DND-41 (cell line): Measurements from ENCODE around the gene TMEM263.

ENCODE experiments used
- ATAC-seq: fragments of 200-7000 bp; cut with Tn5 transposase; 3 replicates; pipeline ENCODE4 v1.9.1; 2021; ENCODE audit warnings: low read depth; ENCODE audit not compliant: insufficient read depth
- DNase-seq: peaks from one replicate; pipeline ENCODE4 v3.0.0-alpha.2; 2020
- H2AFZ ChIP-seq: 2 replicates; pipeline ENCODE4 v1.6.0; 2012; ENCODE audit warnings: low read depth, low read length
- H3K27ac ChIP-seq: 2 replicates; pipeline ENCODE4 v1.5.1; 2012; ENCODE audit warnings: low read length, inconsistent platforms
- H3K27me3 ChIP-seq: fragments of 200-600 bp; sonication (generic); 2 replicates; pipeline ENCODE4 v1.6.0; 2012; ENCODE audit warnings: low read length, mild to moderate bottlenecking, inconsistent platforms; ENCODE audit not compliant: insufficient read depth, poor library complexity
- H3K36me3 ChIP-seq: 2 replicates; pipeline ENCODE4 v1.5.1; 2012; ENCODE audit warnings: low read length, inconsistent platforms; ENCODE audit not compliant: insufficient read depth
- H3K4me1 ChIP-seq: 2 replicates; pipeline ENCODE4 v1.5.1; 2012; ENCODE audit warnings: mild to moderate bottlenecking, low read length; ENCODE audit not compliant: insufficient read depth
- H3K4me2 ChIP-seq: 2 replicates; pipeline ENCODE4 v1.6.0; 2012; ENCODE audit warnings: mild to moderate bottlenecking, moderate library complexity, low read length, inconsistent platforms; ENCODE audit not compliant: insufficient read depth
- H3K4me3 ChIP-seq, 2 experiments: fragments of 200-600 bp in 1 of 2; shearing (Covaris generic) in 1 of 2; 2 replicates each; pipeline ENCODE4 v1.5.1; 2012 to 2016; ENCODE audit warnings: inconsistent platforms in 2 of 2, low read length in 2 of 2, mild to moderate bottlenecking in 2 of 2, low read depth in 1 of 2, moderate library complexity in 1 of 2
- H3K79me2 ChIP-seq: 2 replicates; pipeline ENCODE4 v1.6.0; 2012; ENCODE audit warnings: low read length, inconsistent platforms; ENCODE audit not compliant: insufficient read depth
- H3K9ac ChIP-seq: 2 replicates; pipeline ENCODE4 v1.6.0; 2012; ENCODE audit warnings: low read depth, mild to moderate bottlenecking, inconsistent platforms, low read length, moderate library complexity
- H3K9me3 ChIP-seq: 2 replicates; pipeline ENCODE4 v1.5.1; 2012; ENCODE audit warnings: low read length, moderate library complexity, mild to moderate bottlenecking, inconsistent platforms; ENCODE audit not compliant: insufficient read depth, severe bottlenecking
- H4K20me1 ChIP-seq: 2 replicates; pipeline ENCODE4 v1.6.0; 2012; ENCODE audit warnings: low read length; ENCODE audit not compliant: insufficient read depth
- EZH2 ChIP-seq: IDR thresholded peaks from 3 replicates; pipeline ENCODE4 v1.6.1; 2012; ENCODE audit warnings: borderline replicate concordance, low read depth, mild to moderate bottlenecking, moderate library complexity, low read length, inconsistent platforms; ENCODE audit not compliant: severe bottlenecking
- TF ChIP-seq, protein P1 (sequence below): IDR thresholded peaks from 2 replicates; pipeline ENCODE4 v1.5.1; 2012; ENCODE audit warnings: borderline replicate concordance, low read length, moderate library complexity, mild to moderate bottlenecking; ENCODE audit not compliant: poor library complexity, severe bottlenecking; ENCODE audit errors: extremely low read depth

The TMEM263 gene

GRCh38 chr12:106941481-106942156, 14.1 kb upstream of the TMEM263 start:
- H3K4me3 ChIP-seq, result no peak overlapping the region
- no peak overlapping the region for H2AFZ ChIP-seq
- DNase-seq, result no peak
- ATAC-seq, result no peak
- H3K9ac ChIP-seq, result no peak overlapping the region
- no peaks in the 10 kb centered on the region for H3K27me3 ChIP-seq
- H4K20me1 ChIP-seq, result no peaks in the 10 kb centered on the region
- H3K36me3 ChIP-seq, result no peaks in the 10 kb centered on the region
- no peaks in the 10 kb centered on the region for H3K79me2 ChIP-seq
- peaks cover 17% of the 10 kb centered on the region for H3K9me3 ChIP-seq
- H3K4me2 ChIP-seq, result no peak overlapping the region
- H3K4me1 ChIP-seq, result no peaks in the 10 kb centered on the region
- H3K27ac ChIP-seq, result no peak overlapping the region
- TF ChIP-seq EZH2, result no peak
- TF ChIP-seq, protein P1, sequence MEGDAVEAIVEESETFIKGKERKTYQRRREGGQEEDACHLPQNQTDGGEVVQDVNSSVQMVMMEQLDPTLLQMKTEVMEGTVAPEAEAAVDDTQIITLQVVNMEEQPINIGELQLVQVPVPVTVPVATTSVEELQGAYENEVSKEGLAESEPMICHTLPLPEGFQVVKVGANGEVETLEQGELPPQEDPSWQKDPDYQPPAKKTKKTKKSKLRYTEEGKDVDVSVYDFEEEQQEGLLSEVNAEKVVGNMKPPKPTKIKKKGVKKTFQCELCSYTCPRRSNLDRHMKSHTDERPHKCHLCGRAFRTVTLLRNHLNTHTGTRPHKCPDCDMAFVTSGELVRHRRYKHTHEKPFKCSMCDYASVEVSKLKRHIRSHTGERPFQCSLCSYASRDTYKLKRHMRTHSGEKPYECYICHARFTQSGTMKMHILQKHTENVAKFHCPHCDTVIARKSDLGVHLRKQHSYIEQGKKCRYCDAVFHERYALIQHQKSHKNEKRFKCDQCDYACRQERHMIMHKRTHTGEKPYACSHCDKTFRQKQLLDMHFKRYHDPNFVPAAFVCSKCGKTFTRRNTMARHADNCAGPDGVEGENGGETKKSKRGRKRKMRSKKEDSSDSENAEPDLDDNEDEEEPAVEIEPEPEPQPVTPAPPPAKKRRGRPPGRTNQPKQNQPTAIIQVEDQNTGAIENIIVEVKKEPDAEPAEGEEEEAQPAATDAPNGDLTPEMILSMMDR, result no peak

DNA sequence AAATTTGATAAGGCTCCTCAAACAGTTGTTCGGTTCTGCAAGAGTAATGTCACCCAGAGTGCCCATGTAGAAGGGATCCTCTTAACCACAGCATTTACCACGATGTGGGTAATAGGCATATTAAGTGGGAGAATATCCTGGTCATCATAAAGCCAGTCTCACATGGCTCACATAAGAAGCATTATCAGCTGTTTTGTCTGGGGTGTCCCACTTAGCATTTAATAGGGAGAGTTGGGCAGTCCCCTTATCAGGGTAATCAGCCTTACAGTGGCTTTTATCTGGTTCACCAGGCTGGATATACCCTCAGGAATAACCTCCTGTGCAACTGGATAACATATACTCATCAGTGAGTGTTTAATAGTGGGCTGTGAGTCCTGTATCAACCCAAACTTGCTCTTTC, 12.9 kb upstream of the TMEM263 start:
- no peak overlapping the region for H3K9ac ChIP-seq
- no peaks in the 10 kb centered on the region for H3K36me3 ChIP-seq
- no peak overlapping the region for H3K27ac ChIP-seq
- no peak overlapping the region for H3K4me3 ChIP-seq
- H3K4me2 ChIP-seq, result no peak overlapping the region
- no peak for TF ChIP-seq EZH2
- TF ChIP-seq, protein P1, result no peak
- peaks cover 21% of the 10 kb centered on the region for H3K9me3 ChIP-seq
- H4K20me1 ChIP-seq, result no peaks in the 10 kb centered on the region
- H3K27me3 ChIP-seq, result no peaks in the 10 kb centered on the region
- H3K79me2 ChIP-seq, result no peaks in the 10 kb centered on the region
- H2AFZ ChIP-seq, result no peak overlapping the region
- DNase-seq (no peak), ATAC-seq (no peak)
- no peaks in the 10 kb centered on the region for H3K4me1 ChIP-seq

DNA sequence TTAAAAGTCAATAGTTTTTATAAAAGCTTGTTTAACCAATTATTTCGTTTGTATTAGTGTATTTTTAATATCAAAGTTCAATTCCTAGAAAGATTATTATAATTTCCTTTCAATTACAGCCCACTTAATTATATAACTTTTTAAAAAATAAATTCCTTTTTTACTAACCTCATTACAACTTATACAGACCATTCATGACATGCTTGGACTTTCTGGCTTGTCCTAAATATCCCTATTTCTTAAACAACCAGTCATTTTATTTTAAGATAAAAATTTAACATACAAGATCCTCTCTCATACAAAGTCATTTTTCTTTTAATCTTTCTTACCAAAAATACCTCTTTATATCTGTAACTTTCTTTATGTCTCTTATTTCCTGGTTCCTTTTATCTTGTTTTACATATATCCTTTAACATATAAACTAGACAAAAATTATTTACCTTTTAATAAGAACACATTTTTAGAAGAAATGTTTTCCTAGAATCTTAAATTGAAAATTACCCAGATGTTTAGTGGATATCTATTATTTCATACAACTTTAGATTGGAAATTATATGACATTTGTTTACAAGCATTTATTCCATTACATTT, 10.4 kb upstream of the TMEM263 start:
- H3K27me3 ChIP-seq, result no peaks in the 10 kb centered on the region
- no peak overlapping the region for H3K9ac ChIP-seq
- H2AFZ ChIP-seq, result no peak overlapping the region
- TF ChIP-seq, protein P1, result no peak
- no peak for TF ChIP-seq EZH2
- H3K4me1 ChIP-seq, result no peaks in the 10 kb centered on the region
- DNase-seq (no peak), ATAC-seq (no peak)
- H3K36me3 ChIP-seq, result no peaks in the 10 kb centered on the region
- H3K79me2 ChIP-seq, result no peaks in the 10 kb centered on the region
- H4K20me1 ChIP-seq, result no peaks in the 10 kb centered on the region
- H3K4me2 ChIP-seq, result no peak overlapping the region
- H3K9me3 ChIP-seq, result peaks cover 26% of the 10 kb centered on the region
- no peak overlapping the region for H3K4me3 ChIP-seq
- H3K27ac ChIP-seq, result no peak overlapping the region
